EL (cell line): ENCODE results near the gene SHMT1.

ENCODE experiments used
- DNase-seq: peaks from one replicate; pipeline ENCODE4 v3.0.0-alpha.2; 2016

SHMT1 gene

GRCh38 chr17:18280766-18281371, 82.5 kb downstream of the SHMT1 start:
- no peak for DNase-seq

- no peak for DNase-seq
Observed at GRCh38 chr17:18280249-18280648, 83.1 kb downstream of the SHMT1 start.

GRCh38 chr17:18278867-18279266, 84.5 kb downstream of the SHMT1 start:
- no peak for DNase-seq
